GM12891 (cell line): Measurements from ENCODE around the gene FNDC3B.

Experiments
- PAX5 ChIP-seq: IDR thresholded peaks from 2 replicates; pipeline ENCODE4 v1.6.1; 2011; ENCODE audit warnings: low read length, moderate library complexity, mild to moderate bottlenecking; ENCODE audit not compliant: insufficient read depth, severe bottlenecking
- POLR2A ChIP-seq: IDR thresholded peaks from 2 replicates; pipeline ENCODE4 v1.6.1; 2011; ENCODE audit warnings: low read depth, low read length, control low read depth
- POLR2AphosphoS5 ChIP-seq: IDR thresholded peaks from 2 replicates; pipeline ENCODE4 v1.6.1; 2011; ENCODE audit warnings: low read depth, low read length, control low read depth
- POU2F2 ChIP-seq: IDR thresholded peaks from 2 replicates; pipeline ENCODE4 v1.6.1; 2011; ENCODE audit warnings: low read depth, mild to moderate bottlenecking, control low read depth, low read length, moderate library complexity
- SPI1 ChIP-seq: IDR thresholded peaks from 2 replicates; pipeline ENCODE4 v1.6.1; 2011; ENCODE audit warnings: low read depth, low read length, control low read depth
- TAF1 ChIP-seq: IDR thresholded peaks from 2 replicates; pipeline ENCODE4 v1.6.1; 2011; ENCODE audit warnings: low read depth, low read length, control low read depth

- TF ChIP-seq TAF1 = no peak
- no peak for TF ChIP-seq POLR2A
- TF ChIP-seq POLR2AphosphoS5 = no peak
- no peak for TF ChIP-seq POU2F2
- no peak for TF ChIP-seq PAX5
- no peak for TF ChIP-seq SPI1
Measured at GRCh38 chr3:172098698-172099494, 59.5 kb downstream of the FNDC3B start.
